T-cell (primary cell): ENCODE measurements around the gene PRDM7. TPM values are rescaled to one million over a fixed set of nuclear protein-coding genes. Genes with fewer than 3 reads are reported as not detected.
"Not testable (repeated sequence)": the region's sequence is repeated elsewhere in the genome, so short reads cannot be mapped to it uniquely, and the experiment has no call there.

ENCODE experiments used
- ATAC-seq, 4 experiments: fragments of 200-7000 bp in 3 of 4; fragments of 150-1000 bp in 1 of 4; cut with Tn5 transposase; replicated peaks in 1 of 4; 1 replicate in 3 of 4; 2 replicates in 1 of 4; pipeline ENCODE4 v1.10.0; 2021; ENCODE audit warnings: moderate library complexity in 3 of 4, mild to moderate bottlenecking in 2 of 4, moderate number of reproducible peaks in 1 of 4
- CTCF ChIA-PET, 2 donors: fragments of 300-600 bp; sonication (Branson Sonifier 250); formaldehyde crosslinking; loops; one replicate each; lab custom pipeline; 2022; ENCODE audit warnings: antibody characterized with exemption in 2 of 2; lab: Charles Lee
- POLR2A ChIA-PET, 2 donors: fragments of 300-600 bp; sonication (Branson Sonifier 250); formaldehyde crosslinking; loops; one replicate each; lab custom pipeline; 2022; ENCODE audit warnings: antibody characterized with exemption in 2 of 2; lab: Charles Lee
- DNase-seq, 35 experiments: peaks; one replicate each; pipeline versions ENCODE4 v3.0.0 to v3.0.0-alpha.2; 2013 to 2023
- H3K27ac ChIP-seq: one replicate; pipeline ENCODE4 v1.5.1; 2013; ENCODE audit warnings: low read length
- H3K27me3 ChIP-seq, 2 experiments: replicated peaks in 1 of 2; 1 replicate in 1 of 2; 2 replicates in 1 of 2; pipeline versions ENCODE4 v1.6.1 to v1.7.0; 2013; ENCODE audit warnings: low read length in 1 of 2, mixed read lengths in 1 of 2; ENCODE audit not compliant: control insufficient read depth in 2 of 2, insufficient read depth in 2 of 2; ENCODE audit errors: extremely low read depth in 1 of 2
- H3K36me3 ChIP-seq, 2 donors: 1 replicate in 1 of 2; 2 replicates in 1 of 2; pipeline versions ENCODE4 v1.6.1 to v1.7.0; 2013; ENCODE audit warnings: low read length in 1 of 2; ENCODE audit not compliant: control insufficient read depth in 2 of 2, insufficient read depth in 1 of 2; ENCODE audit errors: extremely low read depth in 1 of 2
- H3K4me1 ChIP-seq, 2 experiments: 1 replicate in 1 of 2; 2 replicates in 1 of 2; pipeline versions ENCODE4 v1.6.1 to v1.7.0; 2013; ENCODE audit warnings: low read length in 2 of 2, mixed read lengths in 1 of 2; ENCODE audit not compliant: insufficient read depth in 2 of 2, control insufficient read depth in 1 of 2; ENCODE audit errors: extremely low read depth in 1 of 2
- H3K4me3 ChIP-seq, 2 donors: 1 replicate in 1 of 2; 2 replicates in 1 of 2; pipeline versions ENCODE4 v1.5.1 to v1.7.0; 2013; ENCODE audit warnings: mild to moderate bottlenecking in 2 of 2, low read length in 1 of 2, moderate library complexity in 1 of 2; ENCODE audit not compliant: control insufficient read depth in 1 of 2; ENCODE audit errors: extremely low read depth in 1 of 2
- H3K9me3 ChIP-seq: 2 replicates; pipeline ENCODE4 v1.7.0; 2013
- H3K27ac Mint-ChIP-seq, 2 donors: one replicate each; pipeline ENCODE4 v1.8.0; 2020 to 2021; ENCODE audit warnings: mild to moderate bottlenecking in 2 of 2, mixed read lengths in 2 of 2
- H3K27me3 Mint-ChIP-seq, 2 donors: one replicate each; pipeline ENCODE4 v1.8.0; 2021 to 2022; ENCODE audit warnings: mixed read lengths in 2 of 2
- H3K36me3 Mint-ChIP-seq: one replicate; pipeline ENCODE4 v1.8.0; 2021; ENCODE audit warnings: mixed read lengths
- H3K4me1 Mint-ChIP-seq, 3 donors: one replicate each; pipeline ENCODE4 v1.8.0; 2020 to 2022; ENCODE audit warnings: mixed read lengths in 3 of 3, mild to moderate bottlenecking in 1 of 3
- H3K4me3 Mint-ChIP-seq, 3 donors: one replicate each; pipeline ENCODE4 v1.8.0; 2020 to 2022; ENCODE audit warnings: mild to moderate bottlenecking in 3 of 3, mixed read lengths in 3 of 3, moderate library complexity in 3 of 3
- H3K9me3 Mint-ChIP-seq, 3 donors: one replicate each; pipeline ENCODE4 v1.8.0; 2020 to 2022; ENCODE audit warnings: mixed read lengths in 3 of 3
- WGBS: methylation state at CpG from one replicate; pipeline ENCODE4 v1.1.5; 2013; ENCODE audit warnings: missing lambda C conversion rate; ENCODE audit not compliant: insufficient coverage; 5-methylcytosine and 5-hydroxymethylcytosine counted together
- total RNA-seq, 35 experiments: library from RNA in 6 of 35; stranded (reverse) in 6 of 35; fragments of 120-200 nt in 1 of 35; gene quantifications; one replicate each; pipeline versions ENCODE4 v1.2.1 to v1.2.4 and lab custom pipeline; 2013 to 2026

PRDM7 gene
- total RNA-seq, 5 donors from 2014 or later (not counting 1 experiment from before 2014, with no cell fraction given), result not detected

- H3K4me1 Mint-ChIP-seq, H3K36me3 Mint-ChIP-seq, H3K4me1 ChIP-seq, H3K36me3 ChIP-seq, H3K27me3 Mint-ChIP-seq, H3K9me3 Mint-ChIP-seq, POLR2A ChIA-PET, ATAC-seq, H3K27ac ChIP-seq, H3K27ac Mint-ChIP-seq, DNase-seq, H3K27me3 ChIP-seq, H3K9me3 ChIP-seq, H3K4me3 Mint-ChIP-seq, CTCF ChIA-PET, H3K4me3 ChIP-seq: not testable (repeated sequence)
- no CpG with 5 or more reads among the region's 12 CpGs for WGBS
Measured at GRCh38 chr16:90102086-90102884, 25.2 kb upstream of the PRDM7 start.

GRCh38 chr16:90101332-90101731 is 24.2 kb upstream of the PRDM7 start:
- POLR2A ChIA-PET, H3K4me1 ChIP-seq, H3K27me3 ChIP-seq, H3K4me3 ChIP-seq, H3K4me1 Mint-ChIP-seq, H3K27ac ChIP-seq, H3K9me3 Mint-ChIP-seq, DNase-seq, H3K27ac Mint-ChIP-seq, H3K36me3 Mint-ChIP-seq, H3K27me3 Mint-ChIP-seq, H3K4me3 Mint-ChIP-seq, CTCF ChIA-PET, H3K9me3 ChIP-seq, H3K36me3 ChIP-seq, ATAC-seq: not testable (repeated sequence)
- WGBS, result 83% methylated on average over 4 of the region's 11 CpGs

- H3K27ac Mint-ChIP-seq, H3K4me3 Mint-ChIP-seq, ATAC-seq, H3K36me3 Mint-ChIP-seq, H3K9me3 Mint-ChIP-seq, H3K27me3 Mint-ChIP-seq, DNase-seq, H3K27ac ChIP-seq, H3K4me1 Mint-ChIP-seq, CTCF ChIA-PET, H3K9me3 ChIP-seq, H3K36me3 ChIP-seq, POLR2A ChIA-PET, H3K4me3 ChIP-seq, H3K27me3 ChIP-seq, H3K4me1 ChIP-seq: not testable (repeated sequence)
- no CpG with 5 or more reads among the region's 4 CpGs for WGBS
Measured at GRCh38 chr16:90100790-90101189, 23.7 kb upstream of the PRDM7 start.

GRCh38 chr16:90100229-90100628 is 23.1 kb upstream of the PRDM7 start:
- H3K4me3 ChIP-seq, H3K27ac ChIP-seq, H3K27me3 ChIP-seq, ATAC-seq, POLR2A ChIA-PET, H3K36me3 Mint-ChIP-seq, H3K4me1 Mint-ChIP-seq, H3K4me3 Mint-ChIP-seq, H3K9me3 ChIP-seq, CTCF ChIA-PET, H3K4me1 ChIP-seq, H3K27me3 Mint-ChIP-seq, H3K27ac Mint-ChIP-seq, H3K9me3 Mint-ChIP-seq, DNase-seq, H3K36me3 ChIP-seq: not testable (repeated sequence)
- no CpG with 5 or more reads among the region's 5 CpGs for WGBS

GRCh38 chr16:90098936-90099335 is 21.8 kb upstream of the PRDM7 start:
- ATAC-seq, H3K4me3 Mint-ChIP-seq, H3K27ac Mint-ChIP-seq, DNase-seq, H3K9me3 Mint-ChIP-seq, H3K27me3 Mint-ChIP-seq, H3K4me1 ChIP-seq, H3K27me3 ChIP-seq, H3K9me3 ChIP-seq, H3K36me3 Mint-ChIP-seq, H3K36me3 ChIP-seq, CTCF ChIA-PET, H3K4me3 ChIP-seq, H3K27ac ChIP-seq, H3K4me1 Mint-ChIP-seq, POLR2A ChIA-PET: not testable (repeated sequence)
- no CpG with 5 or more reads among the region's 5 CpGs for WGBS

- WGBS, result 89% methylated on average over 6 of the region's 9 CpGs
- CTCF ChIA-PET, result not testable (repeated sequence)
Measured at GRCh38 chr16:90097010-90097684, 20.0 kb upstream of the PRDM7 start.

More at GRCh38 chr16:90097010-90097684, 20.0 kb upstream of the PRDM7 start:
- H3K27ac Mint-ChIP-seq, H3K27me3 Mint-ChIP-seq, H3K27ac ChIP-seq, DNase-seq, H3K4me1 ChIP-seq, H3K9me3 ChIP-seq, H3K9me3 Mint-ChIP-seq, POLR2A ChIA-PET, H3K4me3 ChIP-seq, H3K36me3 Mint-ChIP-seq, ATAC-seq, H3K36me3 ChIP-seq, H3K4me3 Mint-ChIP-seq, H3K27me3 ChIP-seq, H3K4me1 Mint-ChIP-seq: not testable (repeated sequence)
